Right cardiac atrium (tissue), 5 donors: ENCODE data around the gene MXRA7. TPM values are rescaled to one million over a fixed set of nuclear protein-coding genes. Genes with fewer than 3 reads are reported as not detected.
A peak's percentile ranks its signal among the peaks of the same experiment; 100 is the strongest.

Experiments
- ATAC-seq, 2 donors: fragments of 200-7000 bp; cut with Tn5 transposase; one replicate each; pipeline versions ENCODE4 v1.8.0 to v1.9.1; 2020; ENCODE audit warnings: moderate library complexity in 2 of 2, mild to moderate bottlenecking in 1 of 2
- DNase-seq, 3 donors: peaks; one replicate each; pipeline ENCODE4 v3.0.0-alpha.2; 2020
- H3K27ac ChIP-seq: one replicate; pipeline ENCODE4 v1.5.1; 2013; ENCODE audit warnings: mild to moderate bottlenecking, low read length, control low read depth, moderate library complexity
- H3K27me3 ChIP-seq: one replicate; pipeline ENCODE4 v1.6.1; 2013; ENCODE audit not compliant: control insufficient read depth, insufficient read depth
- H3K4me1 ChIP-seq: one replicate; pipeline ENCODE4 v1.6.1; 2013; ENCODE audit warnings: low read length; ENCODE audit not compliant: control insufficient read depth, insufficient read depth
- H3K4me3 ChIP-seq: one replicate; pipeline ENCODE4 v1.5.1; 2013; ENCODE audit warnings: low read length, control low read depth
- H3K9me3 ChIP-seq: one replicate; pipeline ENCODE4 v1.6.1; 2013; ENCODE audit warnings: low read length; ENCODE audit not compliant: control insufficient read depth
- WGBS: extraction: QIAGEN DNeasy Blood & Tissue Kit; methylation state at CpG from one replicate; pipeline ENCODE4 v1.1.7; 2013; 5-methylcytosine and 5-hydroxymethylcytosine counted together
- intact Hi-C, 4 donors: fragments of 100-400 bp; cut with DNase I; formaldehyde crosslinking; loops; one replicate each; pipeline versions ENCODE4 v1.11.0 to v1.14.0; 2022 to 2023
- polyA plus RNA-seq: library from polyadenylated mRNA; stranded (reverse); fragments of 200-250 nt; gene quantifications from one replicate; pipeline ENCODE4 v1.2.3, GENCODE V29; 2013
- total RNA-seq, 4 donors: library from RNA; stranded (reverse); fragmentation: NEBNext Ultra II Directional; extraction: Animal tissue kit (Norgen Biotek cat#: 25700); gene quantifications; one replicate each; pipeline ENCODE4 v1.2.1, GENCODE V29; 2021
- donor health status: healthy with polysubstance abuse.
- donor health status: DM: no; HTN: yes; CAD: no.
- donor health status: DM: no; HTN: no; CAD: no.
- donor health status: DM: no; HTN: yes; CAD: no; lungs with severe emphysema.
- donor health status: DM: yes; HTN: yes; CAD: no.

MXRA7 gene
- total and polyA plus RNA-seq, 5 donors = 461 to 558 (median 504) TPM

DNA sequence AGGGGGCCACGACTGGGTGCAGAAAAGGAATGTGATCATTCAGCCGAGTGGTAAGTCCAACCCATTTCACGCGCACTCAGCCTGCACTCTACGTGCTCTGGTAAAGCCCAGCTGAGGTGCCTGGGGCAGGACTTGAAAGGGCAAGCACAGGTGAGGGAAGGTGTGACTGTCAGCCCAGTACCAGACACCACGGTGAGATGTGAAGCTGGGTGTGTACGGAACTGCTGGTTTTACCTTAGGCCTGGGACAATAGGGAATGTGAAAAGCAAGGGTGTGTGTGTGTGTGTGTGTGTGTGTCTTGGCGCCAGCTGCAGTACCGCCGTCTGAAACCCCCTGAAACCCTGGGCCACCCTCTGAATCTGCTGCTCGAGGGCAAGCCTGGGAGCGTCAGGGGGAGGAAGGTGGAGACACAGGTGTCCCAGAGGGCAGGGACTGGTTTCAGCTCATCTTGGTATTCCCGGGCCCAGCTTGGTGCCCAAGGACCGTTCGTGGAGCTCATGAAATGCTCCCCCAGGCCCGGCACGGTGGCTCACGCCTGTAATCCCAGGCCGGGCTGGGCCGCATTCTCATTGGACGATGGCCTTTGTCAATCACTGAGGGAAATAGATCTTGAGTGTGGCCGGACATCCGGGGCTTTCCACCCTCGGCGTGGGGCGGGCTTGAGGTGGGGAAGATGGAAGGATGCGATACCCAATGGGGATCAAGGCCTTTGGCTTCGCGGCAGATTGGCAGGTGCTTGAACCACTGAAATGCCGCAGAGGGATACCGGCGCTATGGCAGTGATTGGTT lies 39.4 kb downstream of the MXRA7 start:
- Histone ChIP-seq H3K4me3 (peak overlapping the region; percentile 71), H3K9me3 (no peaks in the 10 kb centered on the region), H3K27me3 (no peaks in the 10 kb centered on the region), H3K4me1 (peaks cover 4% of the 10 kb centered on the region), H3K27ac (peak overlapping the region; percentile 87)
- intact Hi-C loops = no loop called here
- peak; percentile 98 to 99 for ATAC-seq
- peak; percentile 100 for DNase-seq
- WGBS = 14% methylated on average over 32 of the region's 32 CpGs

DNA sequence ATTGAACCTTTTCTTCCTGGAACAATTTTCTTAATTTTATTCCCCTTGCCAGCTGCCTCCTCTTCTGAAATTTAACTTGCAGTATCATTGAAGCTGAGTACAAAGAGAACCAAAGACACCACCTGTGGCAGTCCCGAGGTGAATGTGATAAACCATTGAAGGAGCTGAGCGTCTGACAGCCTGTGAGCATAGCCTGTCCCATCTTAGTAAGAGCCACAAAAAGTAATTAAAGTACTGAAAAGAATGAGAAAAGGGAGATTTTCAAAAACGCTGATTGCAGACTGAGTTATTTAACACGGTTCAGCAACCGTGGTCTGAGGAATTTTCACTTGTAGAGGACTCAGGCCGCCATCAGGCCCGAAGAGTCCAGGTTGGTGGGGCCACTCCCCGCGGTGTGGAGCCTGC lies 40.0 kb downstream of the MXRA7 start:
- Histone ChIP-seq H3K9me3 (no peaks in the 10 kb centered on the region), H3K4me3 (no peak overlapping the region), H3K4me1 (peaks cover 4% of the 10 kb centered on the region), H3K27me3 (no peaks in the 10 kb centered on the region), H3K27ac (peak overlapping the region; percentile 87)
- WGBS = 56% methylated on average over 9 of the region's 9 CpGs
- intact Hi-C loops = no loop called here
- ATAC-seq = no peak
- no peak for DNase-seq

DNA sequence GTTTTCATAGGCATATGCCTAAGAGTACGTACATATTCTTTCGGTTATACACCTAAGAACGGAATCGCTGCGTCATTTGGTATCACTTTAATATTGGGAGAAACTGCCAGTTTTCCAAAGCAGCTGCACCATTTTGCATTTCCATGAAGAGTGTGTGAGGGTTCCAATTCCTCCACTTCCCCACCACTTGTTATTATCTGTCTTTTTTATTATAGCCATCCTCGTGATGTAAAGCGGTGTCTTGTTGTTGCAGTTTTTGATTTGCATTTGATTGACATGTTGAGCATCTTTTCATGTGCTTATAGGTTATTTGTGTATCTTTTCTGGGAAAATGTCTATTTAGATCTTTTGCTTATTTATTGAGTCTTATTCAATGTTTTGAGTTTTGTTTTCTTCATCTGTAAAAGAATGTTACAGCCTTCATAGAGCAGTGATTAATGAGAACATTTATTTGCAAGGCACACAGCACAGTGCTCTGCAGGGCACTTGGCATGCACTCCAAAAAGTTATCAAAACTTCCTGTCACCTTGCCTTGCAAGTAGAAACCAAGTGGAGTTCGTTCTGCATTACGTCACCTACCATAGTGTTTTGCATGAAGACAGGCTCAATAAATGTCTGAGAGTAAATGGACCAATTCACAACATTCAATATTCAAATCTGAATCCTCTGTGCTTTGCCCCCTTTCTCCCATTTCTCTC lies 40.6 kb downstream of the MXRA7 start:
- peak in 1 of 3 donors; percentile 42 for DNase-seq
- no peak for ATAC-seq
- H3K4me1 ChIP-seq = peaks cover 4% of the 10 kb centered on the region
- no peak overlapping the region for H3K27ac ChIP-seq
- no peaks in the 10 kb centered on the region for H3K27me3 ChIP-seq
- H3K4me3 ChIP-seq = no peak overlapping the region
- H3K9me3 ChIP-seq = no peaks in the 10 kb centered on the region
- 83% methylated on average over 9 of the region's 9 CpGs for WGBS
- intact Hi-C loops = no loop called here

GRCh38 chr17:76667786-76668453 lies 42.8 kb downstream of the MXRA7 start:
- Histone ChIP-seq H3K4me1 (peaks cover 4% of the 10 kb centered on the region), H3K27ac (no peak overlapping the region), H3K9me3 (no peaks in the 10 kb centered on the region), H3K4me3 (no peak overlapping the region), H3K27me3 (no peaks in the 10 kb centered on the region)
- 74% methylated on average over 14 of the region's 14 CpGs for WGBS
- intact Hi-C loops = no loop called here
- ATAC-seq (no peak), DNase-seq (no peak)

DNA sequence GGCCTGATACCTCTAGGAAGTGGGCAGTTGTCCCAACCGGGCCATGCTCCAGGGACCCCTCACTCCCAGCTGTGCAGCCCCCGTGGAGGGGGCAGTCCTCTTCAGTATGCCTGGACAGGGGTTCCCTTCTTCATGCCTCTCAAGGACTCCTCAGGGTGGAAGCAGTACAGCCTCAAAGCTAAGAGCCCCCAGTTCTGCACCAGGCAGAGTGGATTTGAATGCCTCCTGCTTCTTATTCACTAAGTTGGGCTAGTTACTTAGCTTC lies 43.3 kb downstream of the MXRA7 start:
- no peaks in the 10 kb centered on the region for H3K27me3 ChIP-seq
- H3K4me3 ChIP-seq = no peak overlapping the region
- H3K9me3 ChIP-seq = no peaks in the 10 kb centered on the region
- H3K27ac ChIP-seq = no peak overlapping the region
- intact Hi-C loops = no loop called here
- DNase-seq = no peak
- peaks cover 4% of the 10 kb centered on the region for H3K4me1 ChIP-seq
- WGBS = 43% methylated on average over 2 of the region's 2 CpGs
- no peak for ATAC-seq

DNA sequence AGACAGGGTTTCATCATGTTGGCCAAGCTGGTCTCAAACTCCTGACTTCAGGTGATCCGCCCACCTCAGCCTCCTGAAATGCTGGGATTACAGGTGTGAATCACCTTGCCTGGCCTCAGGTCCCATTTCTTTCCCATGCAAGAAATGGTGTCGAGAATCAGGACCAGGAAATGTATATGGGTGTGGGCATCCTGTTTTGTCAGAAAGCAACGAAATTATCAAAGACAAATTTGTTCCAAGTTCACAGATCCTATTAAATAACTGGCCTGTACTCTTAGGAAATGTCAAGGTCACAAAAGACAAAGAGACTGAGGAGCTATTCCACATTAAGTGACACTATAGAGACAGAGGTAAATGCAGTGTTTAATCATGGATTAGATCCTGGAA lies 50.1 kb downstream of the MXRA7 start:
- Histone ChIP-seq H3K27me3 (no peaks in the 10 kb centered on the region), H3K4me3 (no peak overlapping the region), H3K4me1 (peaks cover 6% of the 10 kb centered on the region), H3K9me3 (no peaks in the 10 kb centered on the region), H3K27ac (no peak overlapping the region)
- peak in 1 of 2 donors; percentile 27 for ATAC-seq
- WGBS = 64% methylated on average over 3 of the region's 3 CpGs
- no peak for DNase-seq
- intact Hi-C loops = no loop called here

- 33% methylated on average over 13 of the region's 13 CpGs for WGBS
- H3K27ac ChIP-seq = no peak overlapping the region
- no peaks in the 10 kb centered on the region for H3K9me3 ChIP-seq
- no peaks in the 10 kb centered on the region for H3K27me3 ChIP-seq
- peaks cover 6% of the 10 kb centered on the region for H3K4me1 ChIP-seq
- DNase-seq = peak in 1 of 3 donors; percentile 50
- H3K4me3 ChIP-seq = no peak overlapping the region
- peak; percentile 61 to 76 for ATAC-seq
- intact Hi-C loops = no loop called here
Observed at GRCh38 chr17:76659928-76660655, 50.7 kb downstream of the MXRA7 start.

- WGBS = 66% methylated on average over 5 of the region's 5 CpGs
- H3K4me3 ChIP-seq = no peak overlapping the region
- no peak overlapping the region for H3K27ac ChIP-seq
- ATAC-seq = no peak
- H3K9me3 ChIP-seq = no peaks in the 10 kb centered on the region
- H3K27me3 ChIP-seq = no peaks in the 10 kb centered on the region
- DNase-seq = no peak
- peaks cover 6% of the 10 kb centered on the region for H3K4me1 ChIP-seq
- intact Hi-C loops = no loop called here
Observed at GRCh38 chr17:76658242-76658662, 52.5 kb downstream of the MXRA7 start.

- H3K27ac ChIP-seq = peak overlapping the region; percentile 30
- DNase-seq (no peak), ATAC-seq (no peak)
- no peaks in the 10 kb centered on the region for H3K27me3 ChIP-seq
- 85% methylated on average over 8 of the region's 8 CpGs for WGBS
- H3K4me3 ChIP-seq = no peak overlapping the region
- H3K9me3 ChIP-seq = no peaks in the 10 kb centered on the region
- intact Hi-C loops = no loop called here
- peaks cover 6% of the 10 kb centered on the region for H3K4me1 ChIP-seq
Observed at GRCh38 chr17:76657505-76658241, 53.1 kb downstream of the MXRA7 start.

DNA sequence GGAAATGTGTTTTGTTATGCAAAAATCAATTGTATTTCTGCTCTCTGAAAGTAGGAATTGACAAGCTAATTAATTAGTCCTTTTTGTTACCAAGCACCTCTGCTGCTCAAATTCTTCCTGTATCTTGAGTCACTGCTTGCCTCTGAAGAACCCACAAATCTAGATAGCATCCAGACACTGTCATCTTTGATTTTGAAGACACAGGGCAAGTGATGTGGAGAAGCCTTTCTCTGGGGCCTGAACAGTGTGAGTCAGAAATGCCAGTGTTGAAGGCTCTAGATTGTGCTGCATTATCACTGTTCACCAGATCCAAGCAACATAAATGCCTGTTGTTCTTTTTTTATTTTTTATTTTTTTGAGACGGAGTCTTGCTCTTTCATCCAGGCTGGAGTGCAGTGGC lies 56.4 kb downstream of the MXRA7 start:
- WGBS = 87% methylated on average over 1 of the region's 1 CpG
- peaks cover under 1% of the 10 kb centered on the region for H3K4me1 ChIP-seq
- intact Hi-C loops = no loop called here

More for the DNA sequence above, 56.4 kb downstream of the MXRA7 start:
- Histone ChIP-seq H3K4me3 (no peak overlapping the region), H3K27me3 (no peaks in the 10 kb centered on the region), H3K9me3 (no peaks in the 10 kb centered on the region), H3K27ac (no peak overlapping the region)
- DNase-seq (no peak), ATAC-seq (no peak)
